Fibroblast of lung (primary cell): ENCODE measurements around the gene HMX1.

Experiments
- EZH2 ChIP-seq: IDR thresholded peaks from 2 replicates; pipeline ENCODE4 v1.5.1; 2012; ENCODE audit warnings: low read length, control low read depth, mild to moderate bottlenecking; ENCODE audit errors: missing control alignments
- TF ChIP-seq, protein P1 (sequence below), 2 donors: IDR thresholded peaks in 1 of 2; conservative IDR thresholded peaks in 1 of 2; 1 replicate in 1 of 2; 2 replicates in 1 of 2; pipeline ENCODE4 v1.5.1; 2011 to 2012; ENCODE audit warnings: low read length in 2 of 2, control low read depth in 1 of 2, inconsistent platforms in 1 of 2, low read depth in 1 of 2, mild to moderate bottlenecking in 1 of 2

DNA sequence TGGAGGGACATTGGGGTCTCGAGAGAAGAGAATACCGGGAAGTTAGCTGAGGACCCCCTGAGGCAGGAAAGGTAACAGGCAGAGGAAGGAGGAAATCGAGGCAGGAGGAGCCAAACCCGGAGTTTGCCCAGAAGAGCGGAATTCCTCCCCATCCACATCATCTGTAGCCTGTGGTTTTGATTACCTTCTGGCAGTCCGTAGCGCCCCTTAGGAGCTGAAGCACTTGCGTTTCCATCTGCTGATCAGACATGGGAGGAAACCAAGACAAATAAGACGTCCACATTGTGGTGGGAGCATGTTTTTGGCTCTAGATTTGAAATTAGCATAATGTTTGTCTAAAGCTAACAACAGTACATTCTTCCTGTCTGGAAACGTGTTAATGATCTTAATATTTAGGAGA lies 26.8 kb upstream of the HMX1 start:
- TF ChIP-seq, protein P1, sequence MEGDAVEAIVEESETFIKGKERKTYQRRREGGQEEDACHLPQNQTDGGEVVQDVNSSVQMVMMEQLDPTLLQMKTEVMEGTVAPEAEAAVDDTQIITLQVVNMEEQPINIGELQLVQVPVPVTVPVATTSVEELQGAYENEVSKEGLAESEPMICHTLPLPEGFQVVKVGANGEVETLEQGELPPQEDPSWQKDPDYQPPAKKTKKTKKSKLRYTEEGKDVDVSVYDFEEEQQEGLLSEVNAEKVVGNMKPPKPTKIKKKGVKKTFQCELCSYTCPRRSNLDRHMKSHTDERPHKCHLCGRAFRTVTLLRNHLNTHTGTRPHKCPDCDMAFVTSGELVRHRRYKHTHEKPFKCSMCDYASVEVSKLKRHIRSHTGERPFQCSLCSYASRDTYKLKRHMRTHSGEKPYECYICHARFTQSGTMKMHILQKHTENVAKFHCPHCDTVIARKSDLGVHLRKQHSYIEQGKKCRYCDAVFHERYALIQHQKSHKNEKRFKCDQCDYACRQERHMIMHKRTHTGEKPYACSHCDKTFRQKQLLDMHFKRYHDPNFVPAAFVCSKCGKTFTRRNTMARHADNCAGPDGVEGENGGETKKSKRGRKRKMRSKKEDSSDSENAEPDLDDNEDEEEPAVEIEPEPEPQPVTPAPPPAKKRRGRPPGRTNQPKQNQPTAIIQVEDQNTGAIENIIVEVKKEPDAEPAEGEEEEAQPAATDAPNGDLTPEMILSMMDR (conservative IDR thresholded peaks at IDR 0.05 in 1 of 2, IDR thresholded peaks at IDR 0.05 in 1 of 2; ENCODE audit: low read depth in 1 of 2, low read length in 2 of 2): no peak
- no peak for TF ChIP-seq EZH2
